Activated T-cell treated with anti-CD3 and anti-CD28 coated beads, Interleukin-2, amount 50 U/mL, for 72 hours (primary cell): ENCODE results near the gene LHCGR. TPM values are rescaled to one million over a fixed set of nuclear protein-coding genes. Genes with fewer than 3 reads are reported as not detected.
"Not testable (repeated sequence)": the region's sequence is repeated elsewhere in the genome, so short reads cannot be mapped to it uniquely, and the experiment has no call there.

ENCODE experiments used
- ATAC-seq, 2 donors: fragments of 150-1000 bp; cut with Tn5 transposase; replicated peaks in 1 of 2; 2 replicates each; pipeline ENCODE4 v1.10.0; 2021; ENCODE audit warnings: moderate library complexity in 2 of 2, mild to moderate bottlenecking in 1 of 2
- DNase-seq, 2 donors: peaks; one replicate each; pipeline ENCODE4 v3.0.0; 2021 to 2022; ENCODE audit warnings: mixed read lengths in 1 of 2
- H3K27ac Mint-ChIP-seq: one replicate; pipeline ENCODE4 v1.8.0; 2022; ENCODE audit warnings: mild to moderate bottlenecking, moderate library complexity, mixed read lengths
- H3K27me3 Mint-ChIP-seq: one replicate; pipeline ENCODE4 v1.8.0; 2022; ENCODE audit warnings: low read depth, mixed read lengths
- H3K36me3 Mint-ChIP-seq, 2 donors: one replicate each; pipeline ENCODE4 v1.8.0; 2022; ENCODE audit warnings: mixed read lengths in 2 of 2, mild to moderate bottlenecking in 1 of 2; ENCODE audit not compliant: insufficient read depth in 2 of 2
- H3K4me1 Mint-ChIP-seq: one replicate; pipeline ENCODE4 v1.8.0; 2022; ENCODE audit warnings: low read depth, mixed read lengths
- H3K4me3 Mint-ChIP-seq, 2 donors: one replicate each; pipeline ENCODE4 v1.8.0; 2022; ENCODE audit warnings: mild to moderate bottlenecking in 2 of 2, mixed read lengths in 2 of 2, moderate library complexity in 2 of 2
- H3K9me3 Mint-ChIP-seq, 2 donors: one replicate each; pipeline ENCODE4 v1.8.0; 2022; ENCODE audit warnings: mixed read lengths in 2 of 2
- total RNA-seq, 2 donors: library from RNA; stranded (reverse); gene quantifications; one replicate each; pipeline ENCODE4 v1.2.3, GENCODE V29; 2022

Gene LHCGR
- total RNA-seq, 2 donors from 2014 or later = not detected

DNA sequence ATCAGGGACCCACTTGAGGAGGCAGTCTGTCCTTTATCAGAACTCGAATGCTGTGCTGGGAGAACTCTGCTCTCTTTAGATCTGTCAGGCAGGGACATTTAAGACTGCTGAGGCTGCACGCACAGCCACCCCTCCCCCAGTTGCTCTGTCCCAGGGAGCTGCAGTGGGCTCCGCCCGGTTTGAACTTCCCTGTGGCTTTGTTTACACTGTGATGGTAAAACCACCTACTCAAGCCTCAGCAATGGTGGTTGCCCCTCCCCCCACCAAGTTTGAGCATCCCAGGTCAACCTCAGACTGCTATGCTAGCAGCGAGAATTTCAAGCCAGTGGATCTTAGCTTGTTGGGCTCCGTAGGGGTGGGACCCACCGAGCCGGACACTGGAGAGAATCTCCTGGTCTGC, 11.8 kb upstream of the LHCGR start:
- no peak for ATAC-seq
- Mint-ChIP-seq H3K27me3 (peaks cover 9% of the 10 kb centered on the region), H3K27ac (no peak overlapping the region), H3K4me1 (no peaks in the 10 kb centered on the region), H3K4me3 (no peak overlapping the region), H3K9me3 (peaks cover 0 to 10% of the 10 kb centered on the region in 2 donors), H3K36me3 (no peaks in the 10 kb centered on the region)
- DNase-seq = no peak

DNA sequence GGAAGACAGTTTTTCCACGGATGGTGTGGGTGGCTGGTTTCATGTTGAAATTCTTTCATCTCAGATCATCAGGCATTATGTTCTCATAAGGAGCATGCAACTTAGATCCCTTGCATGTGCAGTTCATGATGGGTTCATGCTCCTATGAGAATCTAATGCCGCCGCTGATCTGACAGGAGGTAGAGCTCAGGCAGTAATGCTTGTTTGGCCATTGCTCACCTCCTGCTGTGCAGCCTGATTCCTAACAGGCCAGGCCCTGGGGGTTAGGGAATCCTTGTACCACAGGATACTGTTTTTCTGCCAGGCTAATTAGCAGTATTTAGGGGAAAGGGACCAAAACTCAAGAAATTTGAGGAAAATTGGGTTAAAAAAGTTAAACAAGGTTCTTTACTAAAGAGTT, 5.3 kb upstream of the LHCGR start:
- Mint-ChIP-seq H3K4me1 (no peaks in the 10 kb centered on the region), H3K9me3 (peaks cover 0 to 10% of the 10 kb centered on the region in 2 donors), H3K27me3 (peaks cover 18% of the 10 kb centered on the region)

DNA sequence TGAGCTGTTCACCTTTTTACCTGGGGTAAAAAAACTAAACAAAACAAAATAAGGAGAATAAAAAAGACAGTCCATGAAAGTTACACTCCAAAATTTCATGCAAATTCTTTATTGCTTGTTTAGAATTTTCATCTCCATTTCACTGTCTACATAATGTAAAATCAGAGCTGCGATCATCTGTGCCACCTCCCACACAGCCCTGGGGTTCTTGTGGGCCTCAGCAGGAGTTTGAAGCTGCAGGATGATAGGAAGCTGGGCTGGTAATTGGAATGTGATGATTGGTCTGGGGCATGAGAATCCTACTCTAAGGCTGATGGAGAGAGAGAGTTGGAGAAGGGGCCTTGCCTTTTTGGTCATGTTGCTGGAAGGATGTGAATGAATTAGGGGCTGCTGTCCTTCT, 4.2 kb upstream of the LHCGR start:
- DNase-seq (no peak), ATAC-seq (no peak)
- H3K4me3 Mint-ChIP-seq = no peak overlapping the region
- no peaks in the 10 kb centered on the region for H3K36me3 Mint-ChIP-seq
- H3K27me3 Mint-ChIP-seq = peaks cover 27% of the 10 kb centered on the region
- peaks cover 0 to 8% of the 10 kb centered on the region in 2 donors for H3K9me3 Mint-ChIP-seq
- H3K4me1 Mint-ChIP-seq = no peaks in the 10 kb centered on the region
- H3K27ac Mint-ChIP-seq = no peak overlapping the region

More for the DNA sequence above, 5.3 kb upstream of the LHCGR start:
- no peak for DNase-seq
- H3K36me3 Mint-ChIP-seq = no peaks in the 10 kb centered on the region
- ATAC-seq = no peak
- no peak overlapping the region for H3K27ac Mint-ChIP-seq
- H3K4me3 Mint-ChIP-seq = no peak overlapping the region

DNA sequence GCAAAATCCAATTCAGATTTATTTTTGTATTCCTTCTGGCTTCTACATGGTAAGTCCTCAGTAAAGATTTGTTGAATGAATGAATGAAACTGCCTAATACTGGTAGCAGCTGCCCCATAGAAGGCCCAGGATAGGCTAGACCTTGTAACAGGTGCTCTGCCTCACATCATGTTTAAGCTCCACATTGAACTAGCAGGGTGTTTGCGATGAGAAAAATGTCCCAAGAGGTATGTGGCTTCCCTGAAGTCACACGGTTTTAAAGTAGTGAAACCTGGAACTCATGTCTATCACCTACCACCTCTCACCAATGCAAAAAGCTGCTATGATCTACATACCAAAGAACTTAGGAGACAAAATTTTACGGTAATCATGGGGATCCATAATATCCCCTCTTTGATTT, 765 bp upstream of the LHCGR start:
- ATAC-seq (no peak), DNase-seq (no peak)
- H3K4me1 Mint-ChIP-seq = peaks cover 6% of the 10 kb centered on the region
- peak overlapping the region in 1 of 2 donors; percentile 11 for H3K4me3 Mint-ChIP-seq
- peaks cover 34% of the 10 kb centered on the region for H3K27me3 Mint-ChIP-seq
- H3K9me3 Mint-ChIP-seq = no peaks in the 10 kb centered on the region
- H3K27ac Mint-ChIP-seq = no peak overlapping the region
- H3K36me3 Mint-ChIP-seq = no peaks in the 10 kb centered on the region

DNA sequence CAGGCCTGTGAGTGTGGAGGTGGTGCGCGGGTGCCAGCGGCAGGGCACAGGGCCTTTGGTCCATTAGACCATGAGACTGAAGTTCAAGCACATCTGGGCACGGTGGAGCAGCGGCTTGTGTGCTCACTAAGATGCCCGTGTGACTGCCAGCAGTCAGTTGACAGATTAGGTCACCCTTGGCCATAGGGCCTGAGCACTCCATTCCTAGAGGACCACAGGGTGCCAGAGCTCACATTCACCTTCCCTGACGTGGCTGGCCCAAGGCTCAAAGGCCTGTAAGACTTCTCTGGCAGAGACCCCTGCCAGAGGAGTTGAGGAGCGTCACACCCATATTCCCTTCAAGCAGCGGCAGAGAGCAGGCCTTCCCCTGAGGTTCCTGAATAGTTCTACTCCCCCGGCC, 650 bp downstream of the LHCGR start:
- H3K4me1 Mint-ChIP-seq = peaks cover 6% of the 10 kb centered on the region
- H3K9me3 Mint-ChIP-seq = no peaks in the 10 kb centered on the region
- ATAC-seq (no peak), DNase-seq (no peak)
- no peak overlapping the region for H3K27ac Mint-ChIP-seq
- H3K36me3 Mint-ChIP-seq = no peaks in the 10 kb centered on the region
- H3K27me3 Mint-ChIP-seq = peaks cover 34% of the 10 kb centered on the region
- H3K4me3 Mint-ChIP-seq = no peak overlapping the region

DNA sequence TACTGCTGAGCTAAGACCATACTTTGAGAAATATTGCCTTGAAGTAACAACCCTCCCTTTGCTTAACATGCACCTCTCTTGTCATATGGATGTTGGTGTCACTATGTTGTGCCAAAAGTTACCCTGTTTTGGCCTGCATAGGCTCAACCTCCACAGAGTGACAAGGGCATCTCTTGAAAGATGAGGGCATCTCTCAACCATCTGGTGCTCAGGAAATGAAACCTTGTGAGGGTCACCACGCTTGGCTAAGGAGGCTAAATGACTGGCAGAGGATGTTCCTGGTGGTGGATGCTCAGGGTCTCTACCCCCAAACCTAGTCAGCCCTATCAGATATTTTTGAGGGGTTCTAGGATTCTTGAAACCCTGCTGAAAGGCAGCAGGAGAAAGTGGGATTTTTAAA, 2.3 kb downstream of the LHCGR start:
- Mint-ChIP-seq H3K4me3 (no peak overlapping the region), H3K4me1 (peaks cover 6% of the 10 kb centered on the region), H3K9me3 (no peaks in the 10 kb centered on the region), H3K27me3 (peaks cover 34% of the 10 kb centered on the region), H3K27ac (no peak overlapping the region), H3K36me3 (no peaks in the 10 kb centered on the region)
- ATAC-seq (no peak), DNase-seq (no peak)

DNA sequence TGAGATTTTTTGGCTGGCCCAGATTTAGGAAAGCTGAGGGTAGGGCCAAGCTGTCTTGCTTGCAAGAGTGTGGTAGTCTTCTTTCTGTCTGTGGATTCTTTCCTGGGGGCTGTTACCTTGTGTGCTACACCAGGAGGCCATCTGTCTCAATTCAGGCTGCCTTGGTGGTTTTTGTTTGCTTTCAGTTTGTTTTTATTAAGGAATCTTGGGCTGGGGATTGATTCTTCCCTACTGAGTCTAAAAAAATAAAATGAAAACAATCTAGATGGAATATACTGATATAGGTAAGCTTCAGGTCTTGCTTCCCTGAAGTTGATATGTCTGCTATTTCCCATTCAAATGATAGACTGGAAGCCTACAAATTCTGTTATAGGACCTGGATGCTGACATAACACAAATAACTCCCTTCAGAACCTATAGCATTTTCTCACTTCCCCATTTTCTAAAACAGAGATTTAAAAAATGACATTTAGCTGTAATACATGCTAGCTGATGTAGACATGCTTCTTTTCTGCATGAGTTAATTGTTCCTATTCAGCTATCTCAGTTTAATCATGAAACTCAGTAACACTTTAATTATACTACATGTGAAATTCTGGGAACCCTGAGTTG, 5.3 kb downstream of the LHCGR start:
- no peak overlapping the region for H3K4me3 Mint-ChIP-seq
- H3K9me3 Mint-ChIP-seq = peaks cover 0 to 2% of the 10 kb centered on the region in 2 donors
- no peaks in the 10 kb centered on the region for H3K36me3 Mint-ChIP-seq
- peaks cover 6% of the 10 kb centered on the region for H3K4me1 Mint-ChIP-seq
- no peak for ATAC-seq
- no peak overlapping the region for H3K27ac Mint-ChIP-seq
- peaks cover 12% of the 10 kb centered on the region for H3K27me3 Mint-ChIP-seq
- DNase-seq = no peak

DNA sequence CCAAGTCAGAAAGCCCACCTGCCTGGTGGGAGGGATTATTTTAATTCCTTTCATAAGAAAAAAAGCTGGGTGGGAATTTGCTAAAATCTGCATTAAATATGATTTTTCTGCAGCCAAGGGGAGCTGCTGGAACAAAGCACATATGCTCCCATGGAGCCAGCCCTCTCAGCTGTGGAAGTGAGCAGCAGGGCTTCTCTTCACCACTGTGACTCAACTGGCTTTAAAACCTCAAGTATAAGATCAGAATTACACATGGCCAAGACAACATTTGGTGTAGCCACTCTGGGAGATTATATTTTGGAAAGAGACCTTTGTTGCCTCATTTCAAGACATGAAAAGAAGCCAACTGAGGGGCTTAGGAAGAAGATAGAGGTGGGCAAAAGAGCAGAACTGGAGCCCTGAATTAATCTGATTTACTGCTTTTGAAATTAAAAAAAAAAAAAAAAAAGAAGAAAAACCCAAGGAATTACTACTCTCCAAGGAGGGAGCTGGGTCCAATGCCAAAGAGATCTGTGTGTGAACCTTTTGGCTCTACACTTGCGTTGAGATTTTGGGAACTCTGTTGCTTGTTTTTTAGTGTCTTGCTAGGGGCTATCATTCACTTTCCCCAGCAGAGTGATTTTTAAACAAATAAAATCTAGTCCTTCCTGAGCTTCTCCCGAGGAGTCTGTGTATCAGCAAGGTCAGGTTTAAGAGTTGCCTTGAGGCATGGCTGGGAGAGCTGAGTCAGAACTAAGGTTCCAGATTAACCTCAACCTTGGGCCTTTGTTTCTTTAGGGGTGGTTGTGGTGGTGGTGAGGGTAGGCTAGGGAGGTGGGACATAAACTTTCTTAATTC, 6.0 kb downstream of the LHCGR start:
- H3K27ac Mint-ChIP-seq = no peak overlapping the region
- H3K27me3 Mint-ChIP-seq = peaks cover 5% of the 10 kb centered on the region
- H3K36me3 Mint-ChIP-seq = no peaks in the 10 kb centered on the region
- H3K4me3 Mint-ChIP-seq = no peak overlapping the region
- DNase-seq (no peak), ATAC-seq (no peak)
- H3K4me1 Mint-ChIP-seq = peaks cover 6% of the 10 kb centered on the region
- H3K9me3 Mint-ChIP-seq = peaks cover 0 to 2% of the 10 kb centered on the region in 2 donors

DNA sequence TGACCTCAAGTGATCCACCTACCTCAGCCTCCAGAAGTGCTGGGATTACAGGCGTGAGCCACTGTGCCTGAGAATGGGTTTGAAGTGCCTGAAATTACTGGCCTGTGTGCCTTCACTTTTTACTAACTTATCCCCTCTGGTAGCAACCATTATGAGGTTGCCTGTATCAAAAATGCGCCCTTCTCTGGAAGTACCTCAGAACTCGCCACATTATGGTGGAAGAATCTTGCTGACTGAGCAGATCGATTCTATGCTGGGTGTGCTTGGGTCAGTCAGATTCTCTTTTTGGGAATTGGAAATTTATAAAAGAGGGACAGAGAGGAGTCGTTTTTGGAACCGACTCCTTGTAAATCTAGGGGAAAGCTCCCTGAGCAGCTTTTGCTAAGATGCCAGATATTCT, 8.2 kb downstream of the LHCGR start:
- H3K4me1 Mint-ChIP-seq = peaks cover 3% of the 10 kb centered on the region
- no peak for ATAC-seq
- no peak for DNase-seq
- no peaks in the 10 kb centered on the region for H3K36me3 Mint-ChIP-seq
- H3K27me3 Mint-ChIP-seq = no peaks in the 10 kb centered on the region
- no peak overlapping the region for H3K4me3 Mint-ChIP-seq
- H3K27ac Mint-ChIP-seq = peak overlapping the region; percentile 33
- H3K9me3 Mint-ChIP-seq = peaks cover 0 to 2% of the 10 kb centered on the region in 2 donors

DNA sequence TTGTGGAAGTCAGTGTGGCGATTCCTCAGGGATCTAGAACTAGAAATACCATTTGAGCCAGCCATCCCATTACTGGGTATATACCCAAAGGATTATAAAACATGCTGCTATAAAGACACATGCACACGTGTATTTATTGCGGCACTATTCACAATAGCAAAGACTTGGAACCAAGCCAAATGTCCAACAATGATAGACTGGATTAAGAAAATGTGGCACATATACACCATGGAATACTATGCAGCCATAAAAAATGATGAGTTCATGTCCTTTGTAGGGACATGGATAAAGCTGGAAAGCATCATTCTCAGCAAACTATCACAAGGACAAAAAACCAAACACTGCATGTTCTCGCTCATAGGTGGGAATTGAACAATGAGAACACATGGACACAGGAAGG, 16.3 kb downstream of the LHCGR start:
- ATAC-seq, H3K27ac Mint-ChIP-seq, DNase-seq, H3K4me3 Mint-ChIP-seq, H3K4me1 Mint-ChIP-seq, H3K27me3 Mint-ChIP-seq, H3K9me3 Mint-ChIP-seq, H3K36me3 Mint-ChIP-seq: not testable (repeated sequence)

DNA sequence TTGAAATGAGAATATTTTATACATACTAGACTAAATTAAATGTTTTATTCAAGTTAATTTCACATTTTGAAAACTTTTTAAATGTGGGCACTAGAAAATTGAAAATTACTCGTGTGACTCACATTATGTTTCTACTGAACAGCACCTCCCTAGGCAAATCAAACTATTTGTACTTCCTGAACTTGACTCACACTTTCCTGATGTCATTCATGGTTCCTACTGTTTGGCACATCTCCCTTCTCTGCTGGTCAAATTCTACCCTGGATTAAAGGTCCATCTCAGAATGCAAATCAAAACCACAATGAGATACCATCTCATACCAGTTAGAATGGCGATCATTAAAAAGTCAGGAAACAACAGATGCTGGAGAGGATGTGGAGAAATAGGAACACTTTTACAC, 16.7 kb downstream of the LHCGR start:
- H3K27me3 Mint-ChIP-seq = no peaks in the 10 kb centered on the region
- H3K4me1 Mint-ChIP-seq = no peaks in the 10 kb centered on the region
- peaks cover 0 to 2% of the 10 kb centered on the region in 2 donors for H3K36me3 Mint-ChIP-seq
- peaks cover 3 to 7% of the 10 kb centered on the region in 2 donors for H3K9me3 Mint-ChIP-seq
- DNase-seq (no peak), ATAC-seq (no peak)
- H3K27ac Mint-ChIP-seq = no peak overlapping the region
- no peak overlapping the region for H3K4me3 Mint-ChIP-seq

DNA sequence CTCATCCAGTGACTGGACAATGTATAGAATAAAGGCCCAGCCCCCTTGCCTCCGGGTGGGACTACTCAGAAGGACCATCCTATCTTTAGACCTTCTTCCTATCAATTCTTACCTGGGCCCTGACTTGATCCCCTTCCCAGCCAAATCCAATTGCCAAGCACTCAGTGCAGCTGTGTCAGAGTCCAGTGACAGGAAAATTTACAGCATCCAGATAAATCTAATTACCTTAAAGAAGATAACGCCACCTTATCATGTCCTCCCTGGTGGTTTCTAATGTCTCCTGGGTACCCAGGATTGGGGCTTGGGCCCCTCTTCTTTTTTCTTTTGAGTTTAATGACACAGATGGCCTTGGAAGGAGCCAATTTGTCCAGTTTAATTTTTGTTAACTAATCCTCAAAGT, 19.3 kb downstream of the LHCGR start:
- Mint-ChIP-seq H3K36me3 (peaks cover 0 to 2% of the 10 kb centered on the region in 2 donors), H3K4me3 (no peak overlapping the region), H3K9me3 (peaks cover 3 to 7% of the 10 kb centered on the region in 2 donors), H3K4me1 (no peaks in the 10 kb centered on the region), H3K27me3 (peaks cover 6% of the 10 kb centered on the region), H3K27ac (no peak overlapping the region)
- ATAC-seq (no peak), DNase-seq (no peak)

DNA sequence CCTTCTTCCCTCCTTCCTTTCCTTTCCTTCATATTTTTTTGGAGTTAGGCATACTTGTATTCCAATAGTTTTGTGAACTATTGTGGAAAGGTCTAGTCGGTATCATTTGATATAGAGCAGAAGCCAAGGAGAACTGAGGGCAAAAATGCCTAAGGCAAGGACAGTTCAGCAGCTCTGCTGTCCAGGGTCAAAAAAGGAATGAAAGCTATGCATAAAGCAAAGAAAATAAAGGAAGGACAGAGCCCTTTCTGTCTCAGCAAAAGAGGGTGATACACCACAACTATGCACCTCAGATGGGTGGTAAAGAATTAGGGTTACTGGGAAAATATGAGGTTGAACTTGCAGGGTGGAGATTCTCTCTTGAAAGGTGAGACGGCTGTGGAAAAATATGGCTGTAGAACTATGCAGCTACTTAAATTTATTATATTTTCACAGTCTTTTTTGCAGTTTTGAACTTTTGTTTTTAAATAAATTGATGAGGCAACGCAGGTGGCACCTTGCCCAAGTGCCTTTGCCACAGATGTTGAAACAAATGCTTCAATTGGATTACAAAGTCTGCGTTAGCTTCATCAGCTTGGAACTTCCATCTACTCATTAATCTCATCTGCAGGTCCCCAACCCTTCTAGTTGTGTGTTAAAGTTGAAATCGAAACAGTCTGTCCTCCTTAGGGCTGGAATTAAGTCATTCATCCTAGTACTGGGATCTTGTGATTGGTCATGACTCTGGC, 20.8 kb downstream of the LHCGR start:
- no peak for ATAC-seq
- Mint-ChIP-seq H3K27me3 (peaks cover 6% of the 10 kb centered on the region), H3K4me1 (no peaks in the 10 kb centered on the region), H3K27ac (no peak overlapping the region), H3K36me3 (peaks cover 0 to 2% of the 10 kb centered on the region in 2 donors), H3K4me3 (no peak overlapping the region), H3K9me3 (peaks cover 3 to 7% of the 10 kb centered on the region in 2 donors)
- no peak for DNase-seq
